GM23338 (cell line): Measurements from ENCODE around the gene MMADHC. TPM values are rescaled to one million over a fixed set of nuclear protein-coding genes. Genes with fewer than 3 reads are reported as not detected.

Experiments
- ATAC-seq: fragments of 200-7000 bp; cut with Tn5 transposase; 3 replicates; pipeline ENCODE4 v1.9.1; 2020
- DNase-seq: peaks from one replicate; pipeline ENCODE4 v3.0.0-alpha.2; 2015; ENCODE audit warnings: low spot score
- H2AFZ ChIP-seq: fragments of 200-600 bp; sonication (generic); 2 replicates; pipeline ENCODE4 v1.8.0; 2016; ENCODE audit warnings: antibody characterized with exemption, mild to moderate bottlenecking, moderate library complexity
- H3F3A ChIP-seq: fragments of 200-600 bp; sonication (generic); replicated peaks from 2 replicates; pipeline ENCODE4 v1.8.0; 2017; ENCODE audit warnings: antibody characterized with exemption, mixed run types, low read depth
- H3K27ac ChIP-seq: fragments of 200-600 bp; sonication (generic); 2 replicates; pipeline ENCODE4 v1.6.1; 2016; ENCODE audit warnings: low read depth
- H3K27me3 ChIP-seq: fragments of 200-600 bp; sonication (generic); 2 replicates; pipeline ENCODE4 v1.8.0; 2016; ENCODE audit warnings: mild to moderate bottlenecking, mixed run types, moderate library complexity; ENCODE audit not compliant: insufficient read depth
- H3K36me3 ChIP-seq: fragments of 200-600 bp; sonication (generic); 2 replicates; pipeline ENCODE4 v1.8.0; 2016; ENCODE audit warnings: mild to moderate bottlenecking; ENCODE audit not compliant: insufficient read depth
- H3K4me1 ChIP-seq: fragments of 200-600 bp; sonication (generic); 2 replicates; pipeline ENCODE4 v1.8.0; 2016; ENCODE audit warnings: mild to moderate bottlenecking, moderate library complexity; ENCODE audit not compliant: insufficient read depth
- H3K4me2 ChIP-seq: fragments of 200-600 bp; sonication (generic); 2 replicates; pipeline ENCODE4 v1.7.1; 2017; ENCODE audit warnings: mixed run types
- H3K4me3 ChIP-seq: fragments of 200-600 bp; sonication (generic); 2 replicates; pipeline ENCODE4 v1.6.1; 2016; ENCODE audit warnings: mixed run types
- H3K79me2 ChIP-seq: fragments of 200-600 bp; sonication (generic); replicated peaks from 2 replicates; pipeline ENCODE4 v1.8.0; 2017; ENCODE audit warnings: mild to moderate bottlenecking; ENCODE audit not compliant: insufficient read depth
- H3K9me2 ChIP-seq: fragments of 200-600 bp; sonication (generic); 2 replicates; pipeline ENCODE4 v1.8.0; 2017; ENCODE audit not compliant: insufficient read depth
- H4K20me1 ChIP-seq: fragments of 200-600 bp; sonication (generic); replicated peaks from 2 replicates; pipeline ENCODE4 v1.8.0; 2017; ENCODE audit warnings: mild to moderate bottlenecking; ENCODE audit not compliant: insufficient read depth
- H3K27ac Mint-ChIP-seq: 2 replicates; pipeline ENCODE4 v1.8.0; 2020; ENCODE audit warnings: inconsistent platforms, mild to moderate bottlenecking, moderate library complexity, mixed read lengths
- H3K27me3 Mint-ChIP-seq: 3 replicates; pipeline ENCODE4 v1.8.0; 2022; ENCODE audit warnings: low read depth, mild to moderate bottlenecking, moderate library complexity, mixed read lengths, inconsistent platforms; ENCODE audit not compliant: insufficient read depth, poor library complexity
- H3K36me3 Mint-ChIP-seq: 3 replicates; pipeline ENCODE4 v1.8.0; 2021; ENCODE audit warnings: low read depth, mild to moderate bottlenecking, inconsistent platforms, moderate library complexity, mixed read lengths
- H3K4me1 Mint-ChIP-seq: 3 replicates; pipeline ENCODE4 v1.8.0; 2020; ENCODE audit warnings: mild to moderate bottlenecking, inconsistent platforms, mixed read lengths
- H3K4me3 Mint-ChIP-seq: 3 replicates; pipeline ENCODE4 v1.8.0; 2021; ENCODE audit warnings: moderate library complexity, mild to moderate bottlenecking, inconsistent platforms, mixed read lengths
- H3K9me3 Mint-ChIP-seq: 3 replicates; pipeline ENCODE4 v1.8.0; 2020; ENCODE audit warnings: moderate library complexity, mild to moderate bottlenecking, inconsistent platforms, mixed read lengths
- CREB1 ChIP-seq: fragments of 250-450 bp; sonication (Bioruptor Pico); IDR thresholded peaks from 2 replicates; pipeline ENCODE4 v1.5.0; 2020; ENCODE audit warnings: low read depth, mild to moderate bottlenecking, moderate library complexity
- EZH2 ChIP-seq: fragments of 200-600 bp; sonication (generic); IDR thresholded peaks from one replicate; pipeline ENCODE4 v1.8.0; 2017; ENCODE audit warnings: antibody characterized with exemption, mild to moderate bottlenecking, low read depth; ENCODE audit not compliant: unreplicated experiment
- NANOG ChIP-seq: IDR thresholded peaks from 2 replicates; pipeline ENCODE4 v1.6.1; 2016; ENCODE audit warnings: antibody characterized with exemption, borderline replicate concordance
- POLR2AphosphoS5 ChIP-seq: IDR thresholded peaks from 2 replicates; pipeline ENCODE4 v1.6.1; 2016; ENCODE audit warnings: antibody characterized with exemption, low read depth
- STAT1 ChIP-seq: IDR thresholded peaks from one replicate; pipeline ENCODE4 v1.6.1; 2016; ENCODE audit warnings: antibody characterized with exemption; ENCODE audit not compliant: unreplicated experiment
- ZNF114 ChIP-seq: fragments of 250-450 bp; sonication (Bioruptor Pico); IDR thresholded peaks from 2 replicates; pipeline ENCODE4 v1.5.0; 2020; ENCODE audit warnings: mild to moderate bottlenecking, moderate library complexity
- ZNF331 ChIP-seq: fragments of 250-450 bp; sonication (Bioruptor Pico); IDR thresholded peaks from 2 replicates; pipeline ENCODE4 v1.5.0; 2020; ENCODE audit warnings: low read depth, mild to moderate bottlenecking, moderate library complexity
- polyA plus RNA-seq: library from polyadenylated mRNA; unstranded; fragments of >200 nt; fragmentation: Nextera tagmentation; extraction: Ambion mirVana; gene quantifications from 2 replicates; pipeline ENCODE4 v1.2.1, GENCODE V29; 2016
- total RNA-seq: library from RNA; depleted of rRNA; stranded (reverse); fragments of >200 nt; shearing (Covaris generic); gene quantifications from 2 replicates; pipeline ENCODE4 v1.2.3, GENCODE V29; 2014
- TF ChIP-seq, protein P1 (sequence below): IDR thresholded peaks from 2 replicates; pipeline ENCODE4 v1.6.1; 2016; ENCODE audit warnings: antibody characterized with exemption
- TF ChIP-seq, protein P2 (sequence below): IDR thresholded peaks from one replicate; pipeline ENCODE4 v1.6.1; 2018; ENCODE audit warnings: antibody characterized with exemption; ENCODE audit not compliant: unreplicated experiment
- TF ChIP-seq, protein P3 (sequence below), 2 experiments: fragments of 200-600 bp in 1 of 2; sonication (generic) in 1 of 2; conservative IDR thresholded peaks; 2 replicates each; pipeline versions ENCODE4 v1.5.1 to v1.6.1; 2016 to 2017; ENCODE audit warnings: antibody characterized with exemption in 2 of 2, low read depth in 2 of 2, mild to moderate bottlenecking in 2 of 2, moderate library complexity in 1 of 2
- TF ChIP-seq, protein P4 (sequence below): fragments of 250-450 bp; sonication (Bioruptor Pico); IDR thresholded peaks from 2 replicates; pipeline ENCODE4 v1.5.0; 2020; ENCODE audit warnings: mild to moderate bottlenecking, moderate library complexity

The MMADHC gene
- total and polyA plus RNA-seq, 2 experiments from 2014 or later: 135 to 163 TPM

DNA sequence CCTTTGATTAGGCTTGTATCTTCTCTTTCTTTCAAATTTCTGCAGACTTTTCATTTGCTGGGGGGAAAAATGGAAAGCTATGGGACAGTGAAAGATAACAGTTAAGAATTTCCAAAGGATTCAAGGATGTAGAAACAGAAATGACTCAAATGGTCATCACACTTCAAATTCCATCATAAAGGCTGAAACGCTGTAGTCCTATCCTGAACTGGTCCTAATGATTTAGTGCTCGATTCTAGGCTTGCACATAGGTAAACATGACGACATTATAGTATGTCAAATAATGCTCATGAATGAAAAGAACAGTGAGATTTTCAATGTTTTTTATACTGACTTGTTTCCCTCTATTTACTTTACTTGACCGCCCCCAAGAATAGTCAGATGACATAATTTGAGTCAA, 15.7 kb upstream of the MMADHC start:
- ATAC-seq: no peak
- Histone ChIP-seq H3K27ac (no peak overlapping the region), H3K4me2 (no peak overlapping the region), H3K9me2 (no peaks in the 10 kb centered on the region; the same call in 1 of the 2 replicates), H3K4me1 (no peaks in the 10 kb centered on the region), H3K36me3 (no peaks in the 10 kb centered on the region), H2AFZ (no peak overlapping the region), H3K4me3 (no peak overlapping the region), H3K79me2 (no peaks in the 10 kb centered on the region), H3K27me3 (no peaks in the 10 kb centered on the region), H4K20me1 (no peaks in the 10 kb centered on the region), H3F3A (no peaks in the 10 kb centered on the region)
- H3K36me3 Mint-ChIP-seq: peaks cover 5% of the 10 kb centered on the region; the same call in 2 of the 3 replicates
- H3K27me3 Mint-ChIP-seq: peaks cover 5% of the 10 kb centered on the region
- TF ChIP-seq, protein P1, sequence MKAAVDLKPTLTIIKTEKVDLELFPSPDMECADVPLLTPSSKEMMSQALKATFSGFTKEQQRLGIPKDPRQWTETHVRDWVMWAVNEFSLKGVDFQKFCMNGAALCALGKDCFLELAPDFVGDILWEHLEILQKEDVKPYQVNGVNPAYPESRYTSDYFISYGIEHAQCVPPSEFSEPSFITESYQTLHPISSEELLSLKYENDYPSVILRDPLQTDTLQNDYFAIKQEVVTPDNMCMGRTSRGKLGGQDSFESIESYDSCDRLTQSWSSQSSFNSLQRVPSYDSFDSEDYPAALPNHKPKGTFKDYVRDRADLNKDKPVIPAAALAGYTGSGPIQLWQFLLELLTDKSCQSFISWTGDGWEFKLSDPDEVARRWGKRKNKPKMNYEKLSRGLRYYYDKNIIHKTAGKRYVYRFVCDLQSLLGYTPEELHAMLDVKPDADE: no peak
- TF ChIP-seq POLR2AphosphoS5 (no peak), EZH2 (no peak), STAT1 (no peak), ZNF331 (CRISPR knock-in tag) (no peak), CREB1 (no peak), ZNF114 (no peak), NANOG (no peak)
- TF ChIP-seq, protein P2, sequence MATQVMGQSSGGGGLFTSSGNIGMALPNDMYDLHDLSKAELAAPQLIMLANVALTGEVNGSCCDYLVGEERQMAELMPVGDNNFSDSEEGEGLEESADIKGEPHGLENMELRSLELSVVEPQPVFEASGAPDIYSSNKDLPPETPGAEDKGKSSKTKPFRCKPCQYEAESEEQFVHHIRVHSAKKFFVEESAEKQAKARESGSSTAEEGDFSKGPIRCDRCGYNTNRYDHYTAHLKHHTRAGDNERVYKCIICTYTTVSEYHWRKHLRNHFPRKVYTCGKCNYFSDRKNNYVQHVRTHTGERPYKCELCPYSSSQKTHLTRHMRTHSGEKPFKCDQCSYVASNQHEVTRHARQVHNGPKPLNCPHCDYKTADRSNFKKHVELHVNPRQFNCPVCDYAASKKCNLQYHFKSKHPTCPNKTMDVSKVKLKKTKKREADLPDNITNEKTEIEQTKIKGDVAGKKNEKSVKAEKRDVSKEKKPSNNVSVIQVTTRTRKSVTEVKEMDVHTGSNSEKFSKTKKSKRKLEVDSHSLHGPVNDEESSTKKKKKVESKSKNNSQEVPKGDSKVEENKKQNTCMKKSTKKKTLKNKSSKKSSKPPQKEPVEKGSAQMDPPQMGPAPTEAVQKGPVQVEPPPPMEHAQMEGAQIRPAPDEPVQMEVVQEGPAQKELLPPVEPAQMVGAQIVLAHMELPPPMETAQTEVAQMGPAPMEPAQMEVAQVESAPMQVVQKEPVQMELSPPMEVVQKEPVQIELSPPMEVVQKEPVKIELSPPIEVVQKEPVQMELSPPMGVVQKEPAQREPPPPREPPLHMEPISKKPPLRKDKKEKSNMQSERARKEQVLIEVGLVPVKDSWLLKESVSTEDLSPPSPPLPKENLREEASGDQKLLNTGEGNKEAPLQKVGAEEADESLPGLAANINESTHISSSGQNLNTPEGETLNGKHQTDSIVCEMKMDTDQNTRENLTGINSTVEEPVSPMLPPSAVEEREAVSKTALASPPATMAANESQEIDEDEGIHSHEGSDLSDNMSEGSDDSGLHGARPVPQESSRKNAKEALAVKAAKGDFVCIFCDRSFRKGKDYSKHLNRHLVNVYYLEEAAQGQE: no peak
- TF ChIP-seq, protein P3, sequence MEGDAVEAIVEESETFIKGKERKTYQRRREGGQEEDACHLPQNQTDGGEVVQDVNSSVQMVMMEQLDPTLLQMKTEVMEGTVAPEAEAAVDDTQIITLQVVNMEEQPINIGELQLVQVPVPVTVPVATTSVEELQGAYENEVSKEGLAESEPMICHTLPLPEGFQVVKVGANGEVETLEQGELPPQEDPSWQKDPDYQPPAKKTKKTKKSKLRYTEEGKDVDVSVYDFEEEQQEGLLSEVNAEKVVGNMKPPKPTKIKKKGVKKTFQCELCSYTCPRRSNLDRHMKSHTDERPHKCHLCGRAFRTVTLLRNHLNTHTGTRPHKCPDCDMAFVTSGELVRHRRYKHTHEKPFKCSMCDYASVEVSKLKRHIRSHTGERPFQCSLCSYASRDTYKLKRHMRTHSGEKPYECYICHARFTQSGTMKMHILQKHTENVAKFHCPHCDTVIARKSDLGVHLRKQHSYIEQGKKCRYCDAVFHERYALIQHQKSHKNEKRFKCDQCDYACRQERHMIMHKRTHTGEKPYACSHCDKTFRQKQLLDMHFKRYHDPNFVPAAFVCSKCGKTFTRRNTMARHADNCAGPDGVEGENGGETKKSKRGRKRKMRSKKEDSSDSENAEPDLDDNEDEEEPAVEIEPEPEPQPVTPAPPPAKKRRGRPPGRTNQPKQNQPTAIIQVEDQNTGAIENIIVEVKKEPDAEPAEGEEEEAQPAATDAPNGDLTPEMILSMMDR (conservative IDR thresholded peaks at IDR 0.05; ENCODE audit: low read depth in 2 of 2): no peak
- TF ChIP-seq, protein P4, sequence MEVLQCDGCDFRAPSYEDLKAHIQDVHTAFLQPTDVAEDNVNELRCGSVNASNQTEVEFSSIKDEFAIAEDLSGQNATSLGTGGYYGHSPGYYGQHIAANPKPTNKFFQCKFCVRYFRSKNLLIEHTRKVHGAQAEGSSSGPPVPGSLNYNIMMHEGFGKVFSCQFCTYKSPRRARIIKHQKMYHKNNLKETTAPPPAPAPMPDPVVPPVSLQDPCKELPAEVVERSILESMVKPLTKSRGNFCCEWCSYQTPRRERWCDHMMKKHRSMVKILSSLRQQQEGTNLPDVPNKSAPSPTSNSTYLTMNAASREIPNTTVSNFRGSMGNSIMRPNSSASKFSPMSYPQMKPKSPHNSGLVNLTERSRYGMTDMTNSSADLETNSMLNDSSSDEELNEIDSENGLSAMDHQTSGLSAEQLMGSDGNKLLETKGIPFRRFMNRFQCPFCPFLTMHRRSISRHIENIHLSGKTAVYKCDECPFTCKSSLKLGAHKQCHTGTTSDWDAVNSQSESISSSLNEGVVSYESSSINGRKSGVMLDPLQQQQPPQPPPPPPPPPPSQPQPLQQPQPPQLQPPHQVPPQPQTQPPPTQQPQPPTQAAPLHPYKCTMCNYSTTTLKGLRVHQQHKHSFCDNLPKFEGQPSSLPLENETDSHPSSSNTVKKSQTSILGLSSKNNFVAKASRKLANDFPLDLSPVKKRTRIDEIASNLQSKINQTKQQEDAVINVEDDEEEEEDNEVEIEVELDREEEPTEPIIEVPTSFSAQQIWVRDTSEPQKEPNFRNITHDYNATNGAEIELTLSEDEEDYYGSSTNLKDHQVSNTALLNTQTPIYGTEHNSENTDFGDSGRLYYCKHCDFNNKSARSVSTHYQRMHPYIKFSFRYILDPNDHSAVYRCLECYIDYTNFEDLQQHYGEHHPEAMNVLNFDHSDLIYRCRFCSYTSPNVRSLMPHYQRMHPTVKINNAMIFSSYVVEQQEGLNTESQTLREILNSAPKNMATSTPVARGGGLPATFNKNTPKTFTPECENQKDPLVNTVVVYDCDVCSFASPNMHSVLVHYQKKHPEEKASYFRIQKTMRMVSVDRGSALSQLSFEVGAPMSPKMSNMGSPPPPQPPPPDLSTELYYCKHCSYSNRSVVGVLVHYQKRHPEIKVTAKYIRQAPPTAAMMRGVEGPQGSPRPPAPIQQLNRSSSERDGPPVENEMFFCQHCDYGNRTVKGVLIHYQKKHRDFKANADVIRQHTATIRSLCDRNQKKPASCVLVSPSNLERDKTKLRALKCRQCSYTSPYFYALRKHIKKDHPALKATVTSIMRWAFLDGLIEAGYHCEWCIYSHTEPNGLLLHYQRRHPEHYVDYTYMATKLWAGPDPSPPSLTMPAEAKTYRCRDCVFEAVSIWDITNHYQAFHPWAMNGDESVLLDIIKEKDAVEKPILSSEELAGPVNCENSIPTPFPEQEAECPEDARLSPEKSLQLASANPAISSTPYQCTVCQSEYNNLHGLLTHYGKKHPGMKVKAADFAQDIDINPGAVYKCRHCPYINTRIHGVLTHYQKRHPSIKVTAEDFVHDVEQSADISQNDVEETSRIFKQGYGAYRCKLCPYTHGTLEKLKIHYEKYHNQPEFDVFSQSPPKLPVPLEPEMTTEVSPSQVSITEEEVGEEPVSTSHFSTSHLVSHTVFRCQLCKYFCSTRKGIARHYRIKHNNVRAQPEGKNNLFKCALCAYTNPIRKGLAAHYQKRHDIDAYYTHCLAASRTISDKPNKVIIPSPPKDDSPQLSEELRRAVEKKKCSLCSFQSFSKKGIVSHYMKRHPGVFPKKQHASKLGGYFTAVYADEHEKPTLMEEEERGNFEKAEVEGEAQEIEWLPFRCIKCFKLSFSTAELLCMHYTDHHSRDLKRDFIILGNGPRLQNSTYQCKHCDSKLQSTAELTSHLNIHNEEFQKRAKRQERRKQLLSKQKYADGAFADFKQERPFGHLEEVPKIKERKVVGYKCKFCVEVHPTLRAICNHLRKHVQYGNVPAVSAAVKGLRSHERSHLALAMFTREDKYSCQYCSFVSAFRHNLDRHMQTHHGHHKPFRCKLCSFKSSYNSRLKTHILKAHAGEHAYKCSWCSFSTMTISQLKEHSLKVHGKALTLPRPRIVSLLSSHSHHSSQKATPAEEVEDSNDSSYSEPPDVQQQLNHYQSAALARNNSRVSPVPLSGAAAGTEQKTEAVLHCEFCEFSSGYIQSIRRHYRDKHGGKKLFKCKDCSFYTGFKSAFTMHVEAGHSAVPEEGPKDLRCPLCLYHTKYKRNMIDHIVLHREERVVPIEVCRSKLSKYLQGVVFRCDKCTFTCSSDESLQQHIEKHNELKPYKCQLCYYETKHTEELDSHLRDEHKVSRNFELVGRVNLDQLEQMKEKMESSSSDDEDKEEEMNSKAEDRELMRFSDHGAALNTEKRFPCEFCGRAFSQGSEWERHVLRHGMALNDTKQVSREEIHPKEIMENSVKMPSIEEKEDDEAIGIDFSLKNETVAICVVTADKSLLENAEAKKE (CRISPR knock-in tag): no peak
- no peak overlapping the region for H3K4me3 Mint-ChIP-seq
- H3K4me1 Mint-ChIP-seq: no peaks in the 10 kb centered on the region
- no peak overlapping the region for H3K27ac Mint-ChIP-seq
- no peak for DNase-seq
- H3K9me3 Mint-ChIP-seq: peaks cover 13% of the 10 kb centered on the region
